ENCODE data around the gene C3orf49.

The C3orf49 gene

DNA sequence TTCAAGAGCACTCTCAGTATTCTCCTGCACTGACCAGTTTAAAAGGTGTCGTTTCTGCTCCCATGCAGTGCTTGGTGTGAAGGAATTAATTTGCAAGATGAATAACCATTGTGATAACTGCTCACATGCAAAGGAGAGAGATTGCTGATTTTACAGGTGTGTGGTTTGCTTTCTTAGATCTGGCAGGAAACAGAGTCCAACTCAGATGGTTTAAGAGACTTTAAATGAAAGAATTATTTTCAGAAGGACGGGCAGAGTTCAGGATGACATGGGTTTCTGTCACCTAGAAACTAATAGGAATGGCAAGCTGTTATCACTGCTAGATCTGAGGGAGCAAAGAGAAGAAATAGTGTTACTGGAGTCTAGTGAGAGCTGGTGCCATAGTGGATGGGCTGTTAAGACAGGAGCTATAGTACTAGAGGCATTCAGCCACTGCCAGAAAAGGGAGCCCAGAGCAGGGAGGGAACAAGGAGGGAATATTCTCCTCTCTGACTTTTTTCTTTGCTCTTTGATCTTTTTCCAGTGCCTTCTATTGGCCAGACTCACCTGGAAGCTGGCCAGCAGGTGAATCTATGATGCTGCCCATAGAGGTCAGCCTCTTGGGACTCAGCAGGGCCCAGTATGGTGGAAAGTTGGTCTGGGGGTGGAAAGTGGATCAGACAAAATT is 59.4 kb downstream of the C3orf49 start:
- no peak for DNase-seq (ENCODE audit: low read depth in 1 of 2, low spot score in 1 of 2)

DNA sequence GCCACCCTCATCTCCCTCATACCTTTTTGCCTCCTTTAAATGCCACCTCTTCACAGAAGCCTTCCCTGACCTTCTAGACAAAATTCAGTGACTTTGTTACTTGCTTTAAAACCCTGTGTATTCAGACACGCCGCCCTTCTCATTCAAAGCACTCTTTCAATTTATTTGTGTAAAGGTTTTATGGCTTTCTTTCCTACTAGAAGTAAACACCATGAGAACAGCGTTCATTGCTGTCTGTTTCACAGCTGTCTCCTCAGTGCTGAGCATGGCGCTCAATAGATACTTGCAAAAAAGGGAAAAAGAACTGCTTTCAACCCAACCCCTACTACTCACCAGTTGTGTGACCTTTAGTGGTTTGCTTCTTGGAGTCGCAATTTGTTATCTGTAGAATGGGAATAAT is 61.6 kb downstream of the C3orf49 start:
- DNase-seq (ENCODE audit: low read depth in 1 of 2, low spot score in 1 of 2): no peak

DNA sequence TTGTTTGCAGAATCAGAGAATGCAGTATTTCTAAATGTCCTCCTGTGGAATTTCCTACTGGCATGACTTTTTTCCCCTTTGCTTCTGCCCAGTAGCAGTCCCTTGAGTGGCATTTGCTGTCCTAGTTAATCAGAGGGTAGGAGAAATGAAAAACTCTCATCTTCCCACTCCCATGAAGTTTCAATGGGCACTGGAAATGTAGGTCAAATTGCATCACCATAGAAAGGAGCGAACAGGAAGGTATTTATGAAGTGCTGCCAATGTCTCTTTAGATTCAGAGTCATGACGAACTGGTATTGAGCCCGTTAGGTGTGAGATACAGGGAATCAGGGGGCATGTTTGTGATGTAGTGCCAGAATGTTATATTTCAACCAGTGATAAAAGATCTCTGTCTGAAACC is 67.8 kb downstream of the C3orf49 start:
- DNase-seq (ENCODE audit: low read depth in 1 of 2, low spot score in 1 of 2): no peak

DNA sequence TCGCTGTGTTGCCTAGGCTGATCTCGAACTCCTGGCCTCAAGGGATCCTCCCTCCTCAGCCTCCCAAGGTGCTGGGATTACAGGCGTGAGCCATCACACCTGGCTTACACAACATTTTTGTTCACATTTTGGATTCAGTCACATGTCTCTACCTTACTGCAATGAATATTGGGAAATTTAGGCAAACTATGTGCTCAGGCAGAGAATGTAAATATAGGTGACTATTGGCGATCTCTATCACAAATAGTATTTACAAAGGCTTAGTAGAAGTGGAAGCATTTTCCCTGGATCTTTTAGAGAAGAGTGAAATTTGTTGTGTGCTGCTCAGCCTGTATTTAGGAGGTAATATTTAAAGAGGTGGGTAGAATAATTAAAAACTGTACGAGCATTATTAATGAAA is 72.4 kb downstream of the C3orf49 start:
- DNase-seq (ENCODE audit: low read depth in 1 of 2, low spot score in 1 of 2): no peak

DNA sequence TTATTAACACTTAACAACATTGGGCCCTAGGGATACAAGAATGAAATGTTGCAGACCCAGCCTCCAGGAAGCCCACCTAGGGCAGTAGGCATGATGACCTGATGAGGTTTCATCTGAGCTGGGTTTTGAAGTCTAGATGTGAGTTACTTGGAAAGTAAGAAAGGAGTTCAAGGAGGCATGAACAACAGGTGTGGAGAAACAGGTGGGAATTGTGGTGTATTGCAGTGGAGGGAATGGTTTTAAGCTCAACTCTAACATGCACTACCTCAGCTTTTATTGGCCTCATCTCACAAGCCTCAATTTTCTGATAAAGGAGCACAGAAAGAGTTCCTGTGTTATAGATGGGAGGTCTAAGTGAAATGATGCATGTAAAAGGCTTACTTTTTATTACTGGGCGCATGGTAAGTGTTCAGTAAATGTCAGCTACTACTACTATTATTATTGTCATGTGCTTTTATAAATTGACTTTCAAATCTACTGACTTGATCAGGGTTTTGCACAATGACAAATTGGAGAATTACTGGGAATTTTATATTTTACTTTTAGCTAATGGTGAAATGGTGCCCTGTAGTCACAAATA is 73.8 kb downstream of the C3orf49 start:
- DNase-seq (ENCODE audit: low read depth in 1 of 2, low spot score in 1 of 2): no peak

DNA sequence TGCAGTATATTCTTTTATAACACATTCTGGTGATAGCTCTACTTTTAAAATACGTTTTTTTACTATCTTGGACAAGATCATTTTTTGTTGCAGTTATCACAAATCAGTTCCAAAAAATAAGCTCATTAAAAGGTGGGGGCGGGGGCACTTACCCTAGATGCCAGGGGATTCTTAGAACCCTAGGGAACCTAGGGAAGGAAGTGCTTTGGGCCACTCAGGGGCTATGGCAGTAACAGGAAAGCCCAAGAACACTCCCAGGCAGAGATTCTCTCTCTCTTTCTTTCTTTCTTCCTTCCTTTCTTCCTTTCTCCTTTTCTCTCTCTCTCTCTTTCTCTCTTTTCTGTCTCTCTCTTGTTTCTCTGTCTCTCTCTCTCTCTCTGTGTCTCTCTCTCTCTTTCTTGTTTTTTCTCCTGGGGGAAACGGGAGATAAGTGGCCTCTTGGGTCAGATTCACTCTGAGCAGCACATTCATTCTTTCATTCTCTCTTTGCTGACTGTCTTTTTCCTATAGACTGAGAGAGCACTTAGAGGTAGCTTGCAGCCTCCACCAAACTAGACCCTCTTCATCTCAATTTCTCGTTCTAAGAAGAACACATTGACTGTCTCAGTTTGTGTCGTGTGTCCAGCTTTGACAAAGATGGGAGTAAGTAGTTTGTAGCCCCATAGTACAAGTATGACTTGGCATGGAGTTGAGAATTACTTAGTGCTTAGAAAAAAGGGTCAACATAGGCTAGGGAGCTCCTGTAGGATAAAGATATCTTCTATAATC is 76.5 kb downstream of the C3orf49 start:
- DNase-seq (ENCODE audit: low read depth in 1 of 2, low spot score in 1 of 2): no peak

DNA sequence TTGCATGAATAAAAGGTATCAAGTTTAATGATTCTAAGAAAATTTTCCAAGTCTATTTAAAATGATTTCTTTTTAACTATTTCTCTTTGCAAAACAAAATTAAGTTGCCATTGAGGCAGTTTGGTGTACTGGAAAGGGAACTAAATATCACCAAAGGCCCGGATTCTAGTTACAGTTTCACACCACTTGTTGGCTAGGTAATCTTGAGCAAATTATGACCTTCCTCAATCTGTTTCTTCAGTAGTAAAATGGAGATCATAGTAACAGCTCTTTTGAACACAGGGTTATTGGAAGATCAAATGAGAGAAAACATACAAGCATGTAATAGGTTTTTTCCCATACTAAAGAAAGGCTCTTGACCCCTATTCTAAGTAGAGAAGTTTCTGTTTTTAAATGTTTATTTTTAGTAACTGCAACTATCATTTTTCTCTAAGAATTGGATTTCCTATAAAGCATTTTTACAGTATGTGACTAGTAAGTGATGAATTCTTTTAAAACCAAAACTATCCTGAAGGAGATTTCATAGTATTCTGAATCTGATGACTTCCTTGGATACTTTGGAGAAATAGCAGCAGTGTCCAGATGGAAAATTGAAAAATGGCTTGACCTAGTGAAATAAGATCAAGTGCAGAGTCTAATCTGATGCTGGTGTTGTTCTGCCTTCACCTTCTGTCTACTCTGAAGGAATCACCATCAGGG is 77.4 kb downstream of the C3orf49 start:
- no peak for DNase-seq (ENCODE audit: low read depth in 1 of 2, low spot score in 1 of 2)

All from activated T-helper 1 cell treated with anti-CD3 and anti-CD28 coated beads, Interleukin-2, amount 50 U/mL, for 16 hours (primary cell).